HG03159 (cell line): ENCODE results near the gene RUNX2.
"Not testable (repeated sequence)": the region's sequence is repeated elsewhere in the genome, so short reads cannot be mapped to it uniquely, and the experiment has no call there.

Experiments
- ATAC-seq: cut with Tn5 transposase; IDR thresholded peaks from one replicate; pipeline ENCODE4 v1.9.1; 2021; ENCODE audit warnings: mild to moderate bottlenecking, moderate library complexity; ENCODE audit not compliant: unreplicated experiment

Gene RUNX2

DNA sequence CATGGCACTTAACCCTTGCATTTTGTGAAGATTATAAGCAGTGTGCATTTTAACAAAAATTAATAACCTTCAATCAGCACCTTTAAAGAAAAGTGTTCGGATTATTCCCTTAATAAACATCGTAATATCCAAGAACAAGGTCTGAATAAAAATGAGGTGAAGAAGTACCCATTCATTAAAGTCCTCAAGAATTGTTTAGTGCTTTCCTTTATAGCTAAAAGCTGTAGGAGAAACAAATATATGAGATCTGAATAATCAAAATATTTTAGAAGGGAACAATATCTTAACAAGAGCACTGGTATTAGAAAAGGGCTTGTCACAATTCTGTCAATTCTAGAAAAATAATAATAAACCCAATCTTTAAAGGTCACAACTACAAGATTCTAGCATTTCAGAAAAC, 217.3 kb downstream of the RUNX2 start:
- ATAC-seq: no peak

DNA sequence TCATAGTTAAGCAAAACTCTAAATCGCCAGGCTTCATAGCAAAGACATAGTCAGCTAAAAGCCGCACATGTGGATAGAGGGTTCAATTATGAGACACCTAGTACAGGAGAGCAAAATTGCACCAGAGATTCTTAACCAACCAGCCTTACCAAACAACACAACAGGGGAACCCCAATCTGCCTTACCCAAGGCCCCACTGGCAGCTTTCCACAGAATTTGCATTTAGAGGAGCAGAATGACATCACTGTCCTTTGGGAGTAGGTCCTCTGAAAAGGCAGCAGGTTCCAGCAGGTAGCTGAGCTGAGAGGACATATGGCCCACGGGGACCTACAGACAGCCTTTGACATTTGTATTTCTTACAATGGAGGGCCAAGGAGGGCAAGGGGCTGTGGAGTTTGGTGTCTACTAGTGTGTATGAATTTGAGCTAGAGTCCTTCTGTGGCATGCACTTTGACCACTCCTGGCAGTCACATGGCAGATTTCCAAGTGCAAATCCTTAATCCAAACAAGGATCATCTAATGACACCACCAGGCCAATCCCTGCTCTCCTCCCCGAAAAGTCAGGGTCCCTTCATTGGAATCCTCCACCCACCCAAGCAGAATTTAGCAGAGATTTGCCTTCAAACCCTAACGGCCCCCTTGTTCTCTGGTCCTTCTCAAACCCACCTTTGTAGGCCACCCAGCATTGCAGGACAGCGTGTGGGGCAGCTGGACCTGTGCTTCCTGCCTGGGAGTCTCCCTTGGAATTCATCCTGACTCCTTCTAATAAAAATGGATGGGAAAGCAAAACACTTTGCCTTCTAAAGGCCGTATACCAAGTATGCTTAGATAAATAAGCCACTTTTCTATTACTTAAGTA, 220.8 kb downstream of the RUNX2 start:
- ATAC-seq: peak; percentile 93

DNA sequence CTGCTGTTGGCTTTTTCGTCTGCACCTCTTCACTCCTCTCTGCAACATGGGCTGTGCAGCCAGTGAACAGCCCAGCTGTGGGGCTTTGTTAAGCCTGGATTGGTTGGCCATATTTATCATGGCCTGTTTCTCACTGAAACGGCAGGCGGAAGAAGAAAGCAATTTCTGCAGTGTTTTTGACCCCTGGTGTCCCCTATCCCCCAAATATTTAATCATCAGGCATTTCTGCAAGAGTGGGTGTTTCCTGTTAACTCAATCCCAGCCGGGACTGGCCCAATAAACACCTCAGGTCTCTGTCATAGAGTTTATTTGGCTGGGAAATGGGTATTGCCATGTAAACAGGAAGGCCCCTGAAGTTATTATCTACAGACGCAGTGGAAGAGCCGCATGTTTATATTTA, 224.4 kb downstream of the RUNX2 start:
- no peak for ATAC-seq

DNA sequence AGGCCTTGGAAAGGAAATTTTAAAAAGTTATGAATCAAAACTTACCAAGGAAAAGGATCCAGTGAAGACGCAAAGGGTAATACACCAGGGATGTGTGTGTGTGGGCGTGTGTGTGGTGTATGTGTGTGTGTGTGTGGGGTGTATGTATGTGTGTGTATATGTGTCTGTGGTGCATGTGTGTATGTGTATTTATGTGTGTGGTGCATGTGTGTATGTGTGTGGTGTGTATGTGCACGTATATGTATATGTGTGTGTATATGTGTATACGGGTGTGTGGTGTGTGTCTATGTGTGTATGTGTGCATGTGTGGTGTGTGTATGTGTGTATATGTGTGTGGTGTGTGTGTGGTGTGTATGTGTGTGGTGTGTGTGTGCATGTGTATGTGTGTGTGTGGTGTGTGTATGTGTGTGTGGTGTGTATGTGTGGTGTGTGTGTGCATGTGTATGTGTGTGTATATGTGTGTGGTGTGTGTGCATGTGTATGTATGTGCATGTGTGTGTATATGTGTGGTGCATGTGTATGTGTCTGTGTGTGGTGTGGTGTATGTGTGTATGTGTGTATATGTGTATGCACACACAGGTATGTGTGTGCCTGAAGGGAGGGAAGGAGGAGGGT, 225.7 kb downstream of the RUNX2 start:
- no peak for ATAC-seq

DNA sequence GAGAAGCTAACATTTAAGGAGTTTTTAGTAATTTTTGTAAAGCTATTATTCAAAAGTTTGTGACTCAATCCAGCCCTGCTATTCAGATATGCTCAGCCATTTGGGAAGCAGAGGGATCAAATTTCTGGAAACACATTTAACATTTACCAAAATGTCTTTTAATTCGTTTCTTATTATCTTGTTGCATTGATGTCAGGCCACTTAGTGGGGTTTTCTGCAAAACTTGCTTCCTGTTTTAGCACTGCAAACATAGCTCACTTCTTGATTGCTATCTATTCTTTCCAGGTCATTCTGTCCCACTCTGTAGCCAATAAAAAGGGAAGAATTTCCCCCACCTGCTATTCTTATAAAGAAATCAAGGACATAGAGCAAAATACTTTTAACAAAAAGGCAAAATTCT, 226.5 kb downstream of the RUNX2 start:
- ATAC-seq: no peak

DNA sequence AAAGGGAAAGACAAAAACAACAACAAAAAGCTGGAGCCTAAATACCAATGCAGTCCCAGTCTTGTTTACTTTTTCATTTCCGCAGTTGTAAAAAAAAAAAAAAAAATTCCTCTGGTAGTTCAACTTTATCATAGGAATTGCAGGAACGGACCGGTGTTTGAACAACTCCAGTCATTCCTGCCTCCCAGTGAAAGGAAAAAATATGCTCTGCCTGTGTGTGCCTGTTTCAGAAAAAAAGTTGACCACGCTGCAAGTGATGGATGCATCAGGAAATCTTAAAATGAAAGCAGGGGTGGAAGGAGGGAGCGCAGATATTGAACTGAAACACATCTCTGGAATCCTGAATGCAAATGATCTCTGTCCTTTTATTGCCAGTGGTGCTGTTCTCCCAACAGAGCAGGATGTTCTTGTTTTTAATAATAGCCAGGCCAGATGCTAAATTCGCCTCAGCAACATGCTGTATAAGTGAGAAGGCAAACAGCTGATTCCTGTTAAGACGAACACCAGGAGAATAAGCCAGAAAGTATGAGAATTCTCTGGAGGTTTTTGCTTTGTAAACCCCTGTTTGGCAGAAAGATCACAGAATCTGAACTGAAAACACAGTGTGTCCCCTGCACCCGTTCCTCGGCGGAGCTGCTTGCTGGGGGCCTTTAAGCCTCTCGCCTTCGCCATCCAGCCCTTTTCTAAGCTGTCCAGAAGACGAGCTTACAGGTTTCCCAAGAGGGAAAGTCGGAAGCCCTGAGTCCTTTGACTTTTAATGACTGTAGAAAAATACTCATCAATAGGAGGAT, 228.0 kb downstream of the RUNX2 start:
- no peak for ATAC-seq

DNA sequence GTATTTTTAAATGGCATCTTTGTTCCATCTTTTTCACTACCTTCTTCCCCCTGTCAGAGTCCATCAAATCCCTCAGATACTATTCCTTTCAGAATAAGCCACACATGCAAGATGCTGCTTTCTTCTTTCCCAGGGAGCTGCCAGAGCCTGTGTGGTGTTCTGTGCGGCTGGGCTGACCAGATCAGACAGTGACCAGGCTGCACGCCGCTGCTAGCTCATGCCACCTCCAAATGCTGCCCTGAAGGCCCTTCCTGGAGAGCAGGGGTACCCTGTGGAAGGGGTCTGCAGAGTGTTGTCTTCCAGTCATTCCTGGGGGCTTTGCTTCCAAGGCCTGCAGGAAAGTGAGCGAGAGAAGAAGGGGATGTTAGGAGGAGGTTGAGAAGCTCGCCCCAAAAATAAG, 228.7 kb downstream of the RUNX2 start:
- no peak for ATAC-seq

DNA sequence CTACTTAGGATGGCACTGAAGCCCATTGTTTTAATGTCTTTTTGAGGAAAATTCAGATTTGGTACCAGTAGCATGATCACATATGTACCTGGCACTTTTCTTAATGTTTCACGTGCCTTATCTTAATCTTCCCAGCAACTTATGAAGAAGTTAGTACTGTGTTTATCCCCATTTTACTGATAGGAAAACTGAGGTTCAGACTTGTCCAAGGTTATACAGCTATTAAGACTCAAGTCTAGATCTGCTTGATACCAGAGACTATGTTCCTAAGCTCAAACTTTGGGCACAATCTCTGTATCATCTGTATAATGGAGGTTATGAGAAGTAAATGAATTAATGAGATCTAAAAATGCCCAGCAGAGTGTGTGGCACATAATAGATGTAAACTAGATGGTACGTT, 229.3 kb downstream of the RUNX2 start:
- ATAC-seq: no peak

DNA sequence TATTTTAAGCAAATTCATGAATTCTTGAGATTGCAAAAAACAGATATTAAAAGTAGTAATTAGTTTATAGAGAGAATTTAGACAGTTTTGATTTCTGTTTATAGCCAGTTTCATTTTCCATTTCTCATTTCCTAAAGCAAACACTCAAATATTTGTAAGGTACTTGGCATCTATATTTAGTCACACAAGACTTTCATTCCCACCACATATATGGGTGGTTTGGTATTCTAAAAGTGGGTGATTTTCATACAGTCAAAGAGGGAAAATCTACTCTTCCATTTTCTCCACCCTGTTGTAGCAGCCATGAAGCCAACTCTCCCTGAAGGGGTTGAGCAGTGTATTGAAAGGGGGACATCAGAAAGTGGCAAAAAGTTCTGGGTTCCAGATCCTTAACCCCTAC, 230.7 kb downstream of the RUNX2 start:
- ATAC-seq: no peak

DNA sequence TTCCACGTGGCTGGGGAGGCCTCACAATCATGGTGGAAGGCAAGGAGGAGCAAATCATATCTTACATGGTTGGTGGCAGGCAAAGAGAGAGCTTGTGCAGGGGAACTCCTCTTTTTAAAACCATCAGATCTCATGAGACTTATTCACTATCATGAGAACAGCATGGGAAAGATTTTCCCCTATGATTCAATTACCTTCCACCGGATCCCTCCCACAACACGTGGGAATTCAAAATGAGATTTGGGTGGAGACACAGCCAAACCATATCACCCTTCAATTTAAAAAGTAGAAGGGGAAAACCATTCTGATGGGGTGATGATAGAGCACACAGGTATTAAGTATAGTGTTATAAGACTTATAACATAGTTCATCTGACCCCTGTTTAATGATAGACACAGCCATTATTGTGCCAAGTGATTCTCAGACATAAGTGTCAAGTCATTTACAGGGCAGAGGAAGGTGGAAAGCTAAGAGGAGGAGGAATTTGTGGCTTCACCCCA, 232.2 kb downstream of the RUNX2 start:
- ATAC-seq: not testable (repeated sequence)

DNA sequence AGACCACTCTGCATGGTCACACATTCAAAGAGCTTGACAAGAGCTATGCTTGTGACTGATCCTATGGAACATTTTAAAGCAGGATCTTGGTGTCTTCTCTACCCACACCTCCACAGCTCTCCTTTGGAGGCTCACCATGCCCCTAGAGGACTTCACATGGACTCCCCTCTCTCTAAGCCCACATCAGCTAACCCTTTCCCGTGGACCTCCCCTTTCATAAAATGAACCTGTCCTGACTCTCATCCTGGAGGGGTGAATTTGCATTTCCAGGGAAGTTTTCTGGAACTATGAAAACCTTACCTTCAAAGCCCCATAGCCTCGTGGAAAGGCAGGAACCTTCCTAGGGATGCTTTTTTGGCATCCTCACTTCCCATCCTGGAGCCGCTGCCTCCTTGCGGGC, 234.0 kb downstream of the RUNX2 start:
- no peak for ATAC-seq

DNA sequence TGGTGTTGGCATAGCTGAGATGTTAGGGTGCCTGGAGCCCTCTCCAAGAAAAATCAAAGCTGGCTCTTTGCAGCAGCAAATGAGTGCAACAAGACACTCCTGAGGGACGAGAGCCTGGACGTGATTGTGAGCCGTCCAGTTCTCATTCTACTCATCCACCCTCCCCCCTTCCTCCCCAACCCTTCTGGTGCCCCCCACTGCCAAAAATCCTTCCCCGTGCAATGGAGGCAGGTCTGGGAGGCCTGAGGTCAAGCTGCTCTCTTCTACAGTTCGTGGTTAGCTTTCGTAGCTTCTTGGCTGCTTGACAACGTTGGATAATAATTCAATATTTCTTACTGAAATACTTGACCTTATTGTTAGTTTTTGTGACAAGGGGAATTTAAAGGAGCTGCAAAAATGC, 234.9 kb downstream of the RUNX2 start:
- ATAC-seq: no peak

DNA sequence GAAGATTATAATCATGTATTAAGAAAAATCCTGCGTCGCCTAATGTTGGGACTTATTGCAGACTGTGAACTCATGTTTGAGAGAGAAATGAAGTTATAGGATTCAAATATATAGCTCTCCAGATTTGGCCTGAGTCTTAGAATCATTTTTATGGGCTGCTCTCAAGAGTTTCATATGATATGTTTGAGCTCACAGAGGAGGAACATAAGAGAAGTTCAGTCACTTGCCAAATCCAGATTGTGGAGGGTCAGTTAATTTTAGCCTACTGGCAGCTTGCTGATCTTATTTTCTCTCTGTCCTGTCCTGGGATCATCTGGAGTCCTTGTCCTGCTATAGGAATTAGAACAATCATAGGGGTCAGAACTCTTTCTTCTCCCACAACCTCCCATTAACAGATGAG, 235.7 kb downstream of the RUNX2 start:
- ATAC-seq: no peak

DNA sequence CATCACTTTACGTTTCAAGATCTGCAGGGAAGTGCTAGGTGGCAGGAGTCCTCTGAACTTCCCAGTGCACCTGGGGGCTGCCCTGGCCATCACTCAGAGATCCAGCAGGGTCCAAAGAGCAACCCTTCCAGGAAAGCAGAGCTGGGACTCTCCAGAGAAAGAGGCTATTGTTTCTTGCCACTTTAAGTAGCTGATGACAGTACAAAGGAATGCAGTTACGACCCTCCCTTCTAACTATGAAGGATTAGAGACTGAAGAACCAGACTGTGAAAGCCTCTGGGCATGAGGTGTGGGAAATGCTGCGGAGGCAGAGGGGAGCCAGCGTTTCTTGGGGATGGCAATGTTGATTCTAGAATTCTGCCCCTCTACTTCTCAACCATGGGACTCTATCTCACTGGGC, 238.8 kb downstream of the RUNX2 start:
- no peak for ATAC-seq

DNA sequence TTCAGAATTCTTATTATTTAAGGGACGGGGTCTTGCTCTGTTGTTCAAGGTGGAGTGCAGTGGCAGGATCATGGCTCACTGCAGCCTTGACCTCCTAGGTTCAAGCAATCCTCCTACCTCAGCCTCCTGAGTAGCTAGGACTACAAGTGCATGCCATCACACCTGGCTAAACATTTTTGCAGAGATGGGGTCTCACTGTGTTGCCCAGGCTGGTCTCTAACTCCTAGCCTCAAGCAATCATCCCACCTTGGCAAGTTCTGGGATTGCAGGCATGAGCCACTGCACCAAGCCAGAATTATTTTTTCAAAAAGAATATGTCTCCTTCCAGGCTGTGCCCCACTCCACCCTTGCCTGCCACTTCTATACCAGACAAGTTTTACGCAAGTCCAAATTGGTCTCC, 239.7 kb downstream of the RUNX2 start:
- ATAC-seq: no peak

DNA sequence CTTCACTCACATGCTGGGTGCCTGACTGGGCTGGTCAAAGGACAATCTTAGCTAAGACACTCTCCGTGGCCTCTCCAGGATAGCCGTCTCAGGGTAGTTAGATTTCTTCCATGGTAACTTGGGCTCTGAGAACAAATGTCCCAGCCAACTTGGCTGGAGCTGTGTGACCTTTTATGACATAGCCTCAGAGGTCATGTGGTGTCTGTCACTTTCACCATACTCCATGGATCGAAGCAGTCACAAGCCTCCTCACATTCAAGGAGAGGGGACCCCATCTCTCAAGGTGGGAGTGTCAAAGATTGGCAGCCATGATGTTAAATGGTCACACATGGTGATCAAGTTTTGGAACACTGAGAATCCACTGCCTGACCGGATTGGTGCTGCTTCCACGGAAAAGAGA, 240.5 kb downstream of the RUNX2 start:
- ATAC-seq: no peak

DNA sequence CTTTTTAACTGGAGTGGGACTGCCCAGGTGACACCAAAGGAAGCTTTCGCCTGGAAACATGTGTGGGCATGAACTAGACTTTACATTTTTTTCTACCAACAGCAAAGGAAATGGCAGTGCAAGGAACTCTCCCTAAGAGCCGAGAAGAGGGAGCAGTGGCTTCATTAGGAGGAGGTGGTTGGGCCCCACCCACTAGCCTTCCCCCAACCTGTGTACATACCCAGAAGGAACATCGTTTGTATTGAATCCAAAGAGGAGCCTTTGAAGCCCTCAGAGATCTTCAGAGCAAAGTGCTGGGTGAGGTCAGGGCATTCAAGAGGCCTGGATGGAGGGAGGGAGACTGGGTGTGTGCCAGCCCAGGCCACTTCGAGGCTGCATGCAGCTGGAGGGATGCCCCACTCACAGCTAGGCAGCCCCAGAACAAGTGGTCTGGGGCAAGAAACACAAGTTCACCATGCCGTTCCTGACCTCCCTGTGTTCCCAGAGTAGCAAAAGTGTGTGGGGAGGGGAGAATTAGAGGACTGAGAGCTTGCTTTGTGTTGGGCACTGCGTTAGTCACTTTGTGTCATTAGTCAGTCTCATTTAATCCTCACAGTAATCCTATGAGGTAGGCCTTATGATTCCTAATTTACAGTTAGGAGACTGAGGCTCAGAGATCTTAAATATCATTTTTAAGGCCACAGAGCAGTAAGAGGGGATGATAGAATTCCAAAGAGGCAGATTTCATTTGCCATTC, 241.2 kb downstream of the RUNX2 start:
- ATAC-seq: no peak

DNA sequence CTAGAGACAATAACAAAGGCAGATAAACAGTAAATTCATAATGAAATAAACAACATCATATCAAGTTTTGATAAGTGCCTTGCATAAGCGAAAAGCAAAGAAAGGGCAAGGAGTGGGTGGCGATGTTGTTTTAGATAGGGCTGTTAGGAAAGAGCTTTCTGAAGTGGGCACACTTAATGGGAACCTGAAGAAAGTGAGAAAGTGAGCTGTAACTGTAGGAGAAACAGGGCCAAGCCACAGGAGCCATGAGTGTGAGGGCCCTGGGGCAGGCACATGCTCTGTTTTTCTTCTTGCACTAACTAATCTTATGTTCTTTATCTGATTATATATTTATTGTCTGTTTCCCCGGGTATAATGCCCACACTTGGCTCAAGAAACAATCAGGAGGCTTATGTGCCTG, 243.0 kb downstream of the RUNX2 start:
- ATAC-seq: no peak

DNA sequence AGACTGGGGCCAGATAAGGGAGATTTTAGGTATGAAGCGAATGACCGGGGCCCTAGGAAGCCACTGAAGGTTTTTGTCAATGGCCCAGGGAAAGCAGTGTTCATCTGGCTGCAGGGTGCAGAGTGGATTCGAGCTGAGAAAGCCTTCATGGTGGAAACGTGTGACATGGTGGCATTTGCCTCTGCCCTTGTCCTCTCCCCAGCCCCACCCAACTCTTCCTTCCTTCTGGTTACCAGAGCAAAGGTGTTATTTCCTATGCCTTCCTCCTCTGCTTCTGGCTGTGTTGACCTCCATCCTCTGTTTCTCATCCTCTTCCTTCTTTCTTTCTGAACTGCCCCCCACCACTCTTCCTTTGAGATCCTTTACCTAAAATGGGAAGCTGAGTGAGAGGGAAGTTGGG, 244.7 kb downstream of the RUNX2 start:
- no peak for ATAC-seq

DNA sequence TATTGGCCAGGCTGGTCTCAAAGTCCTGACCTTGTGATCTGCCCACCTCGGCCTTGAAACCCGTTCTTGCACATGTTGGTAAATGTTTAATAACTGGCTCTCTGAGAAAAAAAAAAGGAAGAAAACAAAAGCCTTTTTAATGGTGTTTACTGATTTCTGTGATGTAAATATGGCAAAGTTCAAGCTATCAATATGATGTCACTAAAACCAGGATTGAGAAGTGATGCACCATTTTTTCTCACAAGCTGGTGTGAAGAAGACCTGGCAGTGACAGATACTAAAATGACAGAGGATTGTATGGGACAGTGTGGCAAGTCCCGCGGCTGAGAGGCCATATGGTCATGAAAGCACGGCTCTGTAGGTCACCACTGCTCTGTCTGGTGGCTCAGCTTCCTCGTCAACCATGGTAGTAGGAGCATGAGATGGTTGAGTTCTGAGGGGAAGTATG, 245.9 kb downstream of the RUNX2 start:
- no peak for ATAC-seq

DNA sequence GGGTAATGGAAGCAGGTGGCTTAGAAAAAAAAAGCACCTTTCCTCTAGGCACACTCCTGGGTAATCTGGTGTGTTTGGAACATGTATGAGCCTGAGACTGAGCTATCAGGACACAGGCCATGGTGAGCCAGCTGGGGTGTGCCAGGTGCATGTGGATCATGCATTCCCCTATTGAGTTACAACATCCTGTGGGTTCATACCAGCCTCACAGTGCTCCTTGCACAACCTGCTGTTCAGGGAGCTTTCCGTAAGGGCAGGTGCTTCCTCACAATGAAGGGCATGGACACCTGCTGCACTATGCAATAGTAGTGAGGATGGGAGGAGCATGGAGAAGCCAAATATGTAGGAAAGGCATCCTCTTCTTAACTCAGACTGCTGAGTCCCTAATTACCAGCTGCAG, 246.8 kb downstream of the RUNX2 start:
- ATAC-seq: no peak
